Heart left ventricle (tissue), 16 donors: Measurements from ENCODE around the gene SLC22A8. TPM values are rescaled to one million over a fixed set of nuclear protein-coding genes. Genes with fewer than 3 reads are reported as not detected.

ENCODE experiments used
- ATAC-seq, 4 donors: fragments of 200-7000 bp; cut with Tn5 transposase; one replicate each; pipeline ENCODE4 v1.9.1; 2020 to 2022; ENCODE audit warnings: moderate library complexity in 4 of 4, mild to moderate bottlenecking in 3 of 4, moderate number of reproducible peaks in 1 of 4
- DNase-seq, 5 donors: peaks; one replicate each; pipeline ENCODE4 v3.0.0-alpha.2; 2020
- H3K27ac ChIP-seq, 12 donors: fragments of 200-600 bp; sonication (generic) in 4 of 12; one replicate each; pipeline versions ENCODE4 v1.5.0 to v1.8.0; 2016 to 2022; ENCODE audit warnings: mild to moderate bottlenecking in 2 of 12
- H3K27me3 ChIP-seq, 9 donors: fragments of 200-600 bp; sonication (generic) in 2 of 9; one replicate each; pipeline versions ENCODE4 v1.5.1 to v1.8.0; 2016 to 2022; ENCODE audit warnings: mild to moderate bottlenecking in 3 of 9
- H3K36me3 ChIP-seq, 9 donors: fragments of 200-600 bp; sonication (generic) in 2 of 9; one replicate each; pipeline versions ENCODE4 v1.5.0 to v1.8.0; 2018 to 2022; ENCODE audit warnings: mild to moderate bottlenecking in 2 of 9
- H3K4me1 ChIP-seq, 12 donors: fragments of 200-600 bp; sonication (generic) in 4 of 12; one replicate each; pipeline versions ENCODE4 v1.5.0 to v1.8.0; 2016 to 2022; ENCODE audit warnings: mild to moderate bottlenecking in 3 of 12
- H3K4me3 ChIP-seq, 12 donors: fragments of 200-600 bp; sonication (generic) in 4 of 12; one replicate each; pipeline versions ENCODE4 v1.5.0 to v1.8.0; 2017 to 2022; ENCODE audit warnings: mild to moderate bottlenecking in 9 of 12, moderate library complexity in 4 of 12
- H3K9me3 ChIP-seq, 12 donors: fragments of 200-600 bp; sonication (generic) in 4 of 12; one replicate each; pipeline versions ENCODE4 v1.5.0 to v1.8.0; 2016 to 2022; ENCODE audit warnings: mild to moderate bottlenecking in 1 of 12
- CTCF ChIP-seq, 12 donors: fragments of 200-600 bp; sonication (generic) in 4 of 12; IDR thresholded peaks; one replicate each; pipeline versions ENCODE4 v1.5.0 to v1.8.0; 2018 to 2022; ENCODE audit warnings: antibody characterized with exemption in 12 of 12, mild to moderate bottlenecking in 5 of 12
- POLR2A ChIP-seq, 2 donors: fragments of 450-650 bp; IDR thresholded peaks; one replicate each; pipeline ENCODE4 v1.6.1; 2017; ENCODE audit warnings: antibody characterized with exemption in 2 of 2, mild to moderate bottlenecking in 2 of 2, moderate library complexity in 2 of 2
- WGBS, 4 donors: extraction: QIAGEN DNeasy Blood & Tissue Kit in 2 of 4; methylation state at CpG; one replicate each; pipeline versions ENCODE4 v1.1.5 to v1.1.7; 2013 to 2018; 5-methylcytosine and 5-hydroxymethylcytosine counted together
- intact Hi-C, 10 donors: fragments of 100-400 bp; cut with DNase I; formaldehyde crosslinking; loops; one replicate each; pipeline versions ENCODE4 v1.11.1 to v1.14.2; 2022
- polyA plus RNA-seq, 2 donors: library from polyadenylated mRNA; stranded (reverse); fragments of 200-250 nt; gene quantifications; one replicate each; pipeline ENCODE4 v1.2.3, GENCODE V29; 2013
- total RNA-seq, 9 donors: library from RNA; depleted of rRNA in 2 of 9; stranded (reverse); fragments of >200 nt in 2 of 9; fragmentation: NEBNext Ultra II Directional in 3 of 9; extraction: Animal tissue kit (Norgen Biotek cat#: 25700) in 3 of 9; gene quantifications; one replicate each; pipeline versions ENCODE4 v1.1.0 to v1.2.4, GENCODE V29; 2016 to 2023
- donor health status: ischemic (EF 13 %, LVEDD 7.1; RV severe dilation, severe dysfunction).
- donor health status: healthy with polysubstance abuse.
- donor health status: DM: no; HTN: yes; CAD: no.
- donor health status: DM: no; HTN: no; CAD: no.
- donor health status: ischemic (EF 25% LVEDD 6.9; RV normal size, moderate dysfunction).
- donor health status: ischemic (EF 25% LVEDD 5.7; RV mildly dilated, moderate dysfunction).
- donor health status: healthy.
- donor health status: DM: yes; HTN: yes; CAD: no.
- donor health status: ischemic (EF 35%, LVEDD 5.7; RV mildly dilated, moderate dysfunction).
- donor health status: nonischemic (EF 11% LVEDD 7.7; RV severe dilation, severe dysfunction).
- donor health status: DM: yes; HTN: yes; CAD: no.
- donor health status: PGD.
- donor health status: ischemic (EF 29% LVEDD 5.4; RV normal size, mild dysfunction).
- donor health status: nonischemic (EF 23%, LVEDD 6.1; RV moderate dilation, normal function).

Gene SLC22A8
- total and polyA plus RNA-seq, 11 donors, result not detected

- Histone ChIP-seq H3K27me3 (peaks cover 0 to 4% (median 0%) of the 10 kb centered on the region in 9 donors), H3K9me3 (no peaks in the 10 kb centered on the region), H3K27ac (no peak overlapping the region), H3K4me3 (no peak overlapping the region), H3K36me3 (no peaks in the 10 kb centered on the region), H3K4me1 (peaks cover 0 to 15% (median 5%) of the 10 kb centered on the region in 12 donors)
- peak; percentile 43 to 77 (median 69) for DNase-seq
- 11 to 16% (median 12%) methylated on average over 7 to 9 of the region's 9 CpGs for WGBS, 4 donors
- TF ChIP-seq POLR2A (IDR thresholded peaks at IDR 0.05) (no peak), CTCF (IDR thresholded peaks at IDR 0.05) (peak; percentile 28 to 62 (median 48))
- peak; percentile 73 to 94 (median 86) for ATAC-seq
- intact Hi-C loops, result loop anchor here in 7 of 10 donors (1.0 to 10.0 kb wide), 5 partner anchors 60 to 70 kb away; no protein-coding TSS in a partner anchor
Observed at GRCh38 chr11:62974848-62975522, 40.7 kb downstream of the SLC22A8 start.

GRCh38 chr11:62965574-62965973, 50.1 kb downstream of the SLC22A8 start:
- intact Hi-C loops, result no loop called here
- H3K36me3 ChIP-seq, result no peaks in the 10 kb centered on the region
- peaks cover 0 to 6% (median 0%) of the 10 kb centered on the region in 9 donors for H3K27me3 ChIP-seq
- TF ChIP-seq CTCF (IDR thresholded peaks at IDR 0.05), result no peak
- no peak for TF ChIP-seq POLR2A (IDR thresholded peaks at IDR 0.05)
- H3K9me3 ChIP-seq, result no peaks in the 10 kb centered on the region
- no peak for ATAC-seq
- no peak for DNase-seq
- no peak overlapping the region for H3K4me3 ChIP-seq
- no peak overlapping the region for H3K27ac ChIP-seq
- H3K4me1 ChIP-seq, result no peaks in the 10 kb centered on the region
- 50 to 61% (median 55%) methylated on average over 2 of the region's 2 CpGs for WGBS, 4 donors

DNA sequence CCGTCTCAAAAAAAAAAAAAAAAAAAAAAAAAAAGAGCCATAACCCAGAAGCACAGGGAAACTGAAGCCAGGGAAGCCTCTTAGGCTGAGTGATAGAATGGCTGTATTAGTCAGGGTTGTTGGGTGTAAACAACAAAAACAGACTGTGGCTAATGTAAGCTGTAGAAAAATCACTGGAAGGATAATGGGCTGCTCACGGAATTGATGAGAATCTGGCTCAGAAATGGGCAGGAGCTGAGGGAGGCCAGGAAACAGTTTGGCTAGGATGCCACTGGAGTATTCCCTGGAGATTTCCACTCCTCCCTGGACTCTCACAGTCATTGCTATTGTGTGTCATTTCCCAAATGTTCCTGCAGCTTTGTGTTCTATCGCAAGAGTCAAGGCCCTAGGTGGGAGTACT, 53.2 kb downstream of the SLC22A8 start:
- Histone ChIP-seq H3K27ac (no peak overlapping the region), H3K9me3 (no peaks in the 10 kb centered on the region), H3K4me1 (peaks cover 0 to 13% (median 5%) of the 10 kb centered on the region in 12 donors), H3K36me3 (no peaks in the 10 kb centered on the region), H3K27me3 (peaks cover 0 to 4% (median 0%) of the 10 kb centered on the region in 9 donors), H3K4me3 (no peak overlapping the region)
- ATAC-seq (no peak), DNase-seq (no peak)
- TF ChIP-seq POLR2A (IDR thresholded peaks at IDR 0.05) (no peak), CTCF (IDR thresholded peaks at IDR 0.05) (no peak)
- WGBS, 4 donors, result 41 to 70% (median 60%) methylated on average over 3 of the region's 3 CpGs
- intact Hi-C loops, result no loop called here

DNA sequence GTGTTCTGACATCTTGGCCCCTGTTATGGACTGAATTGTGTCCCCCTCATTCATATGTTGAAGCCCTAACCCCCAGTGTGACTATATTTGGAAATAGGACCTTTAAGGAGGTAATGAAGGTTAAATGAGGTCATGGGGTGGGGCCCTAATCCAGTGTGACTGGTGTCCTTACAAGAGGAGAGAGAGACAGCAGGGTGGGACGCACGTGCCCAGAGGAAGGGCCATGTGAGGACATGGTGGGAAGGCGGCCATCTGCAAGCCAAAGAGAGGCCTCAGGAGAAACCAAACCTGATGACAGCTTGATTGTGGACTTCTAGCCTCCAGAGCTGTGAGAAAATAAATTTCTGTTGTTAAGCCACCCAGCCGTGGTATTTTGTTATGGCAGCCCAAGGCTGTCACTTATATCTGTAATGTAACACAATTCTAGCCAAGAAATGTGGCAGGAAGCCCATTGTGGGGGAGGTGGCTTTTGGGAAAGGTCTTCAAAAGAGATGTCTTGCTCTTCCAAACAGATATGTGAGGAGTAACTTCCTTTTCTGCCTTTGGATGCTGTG, 54.5 kb downstream of the SLC22A8 start:
- no peak for TF ChIP-seq POLR2A (IDR thresholded peaks at IDR 0.05)
- no peak for TF ChIP-seq CTCF (IDR thresholded peaks at IDR 0.05)
- Histone ChIP-seq H3K27ac (no peak overlapping the region), H3K4me1 (peaks cover 0 to 13% (median 5%) of the 10 kb centered on the region in 12 donors), H3K36me3 (no peaks in the 10 kb centered on the region), H3K27me3 (no peaks in the 10 kb centered on the region), H3K4me3 (no peak overlapping the region), H3K9me3 (no peaks in the 10 kb centered on the region)
- ATAC-seq, result no peak
- no peak for DNase-seq
- intact Hi-C loops, result no loop called here
- 71 to 72% (median 72%) methylated on average over 4 of the region's 4 CpGs for WGBS, 4 donors
